HG03558 (cell line): ENCODE measurements around the gene ORM2.
"Not testable (repeated sequence)": the region's sequence is repeated elsewhere in the genome, so short reads cannot be mapped to it uniquely, and the experiment has no call there.

Experiments used
- ATAC-seq: cut with Tn5 transposase; IDR thresholded peaks from one replicate; pipeline ENCODE4 v1.9.1; 2021; ENCODE audit warnings: moderate number of reproducible peaks; ENCODE audit not compliant: unreplicated experiment; ENCODE audit errors: extremely low read depth

ORM2 gene

DNA sequence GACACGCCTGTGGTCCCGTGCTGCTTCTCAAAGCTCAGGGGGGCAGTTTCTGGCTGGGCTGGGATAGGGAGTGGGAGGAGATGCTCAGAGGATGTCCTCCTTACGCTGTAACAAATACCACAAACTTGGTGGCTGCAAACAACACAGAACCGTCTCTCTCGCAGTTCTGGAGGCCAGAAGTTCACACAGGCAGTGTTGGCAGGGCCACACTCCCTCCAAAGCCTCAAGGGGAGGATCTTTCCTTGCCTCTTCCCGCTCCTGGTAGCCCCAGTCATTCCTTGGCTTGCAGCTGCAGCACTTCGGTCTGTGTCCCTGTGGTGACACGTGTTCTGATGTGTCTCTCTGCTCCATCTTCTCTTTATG lies 17.2 kb upstream of the ORM2 start:
- ATAC-seq, result no peak

GRCh38 chr9:114313186-114313585 lies 16.5 kb upstream of the ORM2 start:
- ATAC-seq, result no peak

GRCh38 chr9:114314256-114314867 lies 15.3 kb upstream of the ORM2 start:
- ATAC-seq, result no peak

DNA sequence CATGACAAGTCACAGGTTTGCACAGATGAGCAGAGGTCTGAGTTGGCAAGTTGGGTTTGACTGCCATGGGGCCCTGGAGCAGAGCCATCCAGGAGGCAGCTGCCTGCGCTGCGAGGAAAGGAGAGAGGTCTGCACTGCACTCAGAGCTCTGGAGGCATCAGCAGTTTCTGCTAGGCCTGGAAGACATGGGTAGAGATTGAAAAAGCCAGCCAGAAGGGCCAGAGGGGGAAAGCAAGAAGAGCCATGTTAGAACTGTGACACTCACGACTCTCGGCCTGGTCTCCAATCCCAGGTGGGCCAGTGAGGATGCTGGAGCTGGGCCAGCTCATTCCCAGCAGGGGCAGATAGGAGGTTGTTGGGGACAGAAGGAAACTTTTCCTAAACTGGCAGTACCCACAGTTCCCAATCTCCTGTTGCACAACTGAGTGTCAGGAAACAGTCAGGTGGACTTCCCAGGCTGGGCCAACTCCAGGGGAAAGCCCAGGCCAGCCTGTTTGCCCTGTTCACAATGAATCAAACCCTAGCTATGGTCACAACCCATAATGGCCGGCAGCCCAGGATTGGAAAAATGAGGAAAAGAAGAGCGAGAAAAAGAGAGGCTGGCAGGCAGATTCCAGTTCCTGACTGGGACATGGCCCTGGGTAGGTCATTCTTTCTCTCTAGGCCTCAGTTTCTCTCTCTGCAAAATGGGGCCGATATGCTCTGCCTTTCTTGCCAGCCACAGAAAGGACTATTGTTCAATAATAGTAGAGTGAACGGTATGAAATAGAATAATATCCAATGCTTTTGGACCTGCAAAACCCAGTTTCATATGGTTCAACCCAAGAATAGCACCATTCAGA lies 14.6 kb upstream of the ORM2 start:
- no peak for ATAC-seq

GRCh38 chr9:114315723-114316363 lies 13.8 kb upstream of the ORM2 start:
- no peak for ATAC-seq

- ATAC-seq, result no peak
Observed at GRCh38 chr9:114316605-114317230, 13.0 kb upstream of the ORM2 start.

GRCh38 chr9:114317665-114318357 lies 11.9 kb upstream of the ORM2 start:
- no peak for ATAC-seq

DNA sequence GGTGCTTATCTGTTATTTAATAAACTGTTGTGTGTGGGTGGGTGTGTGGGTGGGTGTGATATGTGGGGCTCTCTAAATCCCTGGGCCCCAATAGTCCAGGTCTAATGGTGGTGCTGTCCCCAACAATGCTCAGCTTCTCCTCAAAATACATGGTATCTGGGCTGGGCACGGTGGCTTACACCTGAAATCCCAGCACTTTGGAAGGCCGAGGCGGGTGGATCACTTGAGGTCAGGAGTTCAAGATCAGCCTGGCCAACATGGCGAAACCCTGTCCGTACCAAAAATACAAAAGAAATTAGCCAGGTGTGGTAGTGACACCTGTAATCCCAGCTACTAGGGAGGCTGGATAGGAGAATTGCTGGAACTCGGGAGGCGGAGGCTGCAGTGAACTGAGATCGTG lies 11.3 kb upstream of the ORM2 start:
- no peak for ATAC-seq

DNA sequence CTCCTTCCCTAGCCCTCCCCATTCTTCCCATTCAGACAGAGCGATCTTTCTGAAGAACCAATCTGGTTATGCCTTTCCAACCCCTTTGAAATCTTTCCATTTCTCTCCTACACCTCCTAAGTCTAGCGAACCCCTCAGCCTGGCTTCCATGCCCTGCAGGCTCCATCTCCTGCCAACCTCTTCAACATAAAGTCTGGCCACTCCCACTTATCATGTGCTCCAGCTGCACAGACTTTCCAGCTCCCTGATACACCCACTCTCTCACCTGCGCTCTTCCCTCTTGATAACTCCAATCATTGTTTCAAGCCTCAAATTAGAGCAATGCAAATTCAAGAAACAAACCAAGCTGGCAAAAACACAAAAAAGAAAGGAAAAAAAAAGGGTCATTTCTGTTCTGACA lies 10.5 kb upstream of the ORM2 start:
- no peak for ATAC-seq

- ATAC-seq, result not testable (repeated sequence)
Observed at GRCh38 chr9:114320710-114321109, 9.0 kb upstream of the ORM2 start.

DNA sequence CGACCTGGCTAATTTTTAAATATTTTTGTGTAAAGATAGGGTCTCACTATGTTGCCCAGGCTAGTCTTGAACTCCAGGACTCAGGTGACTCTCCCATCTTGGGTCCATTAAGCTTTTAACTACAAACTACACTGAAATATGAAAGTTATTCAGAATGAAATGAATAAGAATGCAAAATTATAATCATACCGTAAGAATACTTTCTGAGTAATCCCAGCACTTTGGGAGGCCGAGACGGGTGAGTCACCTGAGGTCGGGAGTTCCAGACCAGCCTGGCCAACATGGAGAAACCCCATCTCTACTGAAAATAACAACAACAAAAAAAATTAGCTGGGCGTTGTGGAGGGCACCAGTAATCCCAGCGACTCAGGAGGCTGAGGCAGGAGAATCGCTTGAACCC lies 7.9 kb upstream of the ORM2 start:
- no peak for ATAC-seq

DNA sequence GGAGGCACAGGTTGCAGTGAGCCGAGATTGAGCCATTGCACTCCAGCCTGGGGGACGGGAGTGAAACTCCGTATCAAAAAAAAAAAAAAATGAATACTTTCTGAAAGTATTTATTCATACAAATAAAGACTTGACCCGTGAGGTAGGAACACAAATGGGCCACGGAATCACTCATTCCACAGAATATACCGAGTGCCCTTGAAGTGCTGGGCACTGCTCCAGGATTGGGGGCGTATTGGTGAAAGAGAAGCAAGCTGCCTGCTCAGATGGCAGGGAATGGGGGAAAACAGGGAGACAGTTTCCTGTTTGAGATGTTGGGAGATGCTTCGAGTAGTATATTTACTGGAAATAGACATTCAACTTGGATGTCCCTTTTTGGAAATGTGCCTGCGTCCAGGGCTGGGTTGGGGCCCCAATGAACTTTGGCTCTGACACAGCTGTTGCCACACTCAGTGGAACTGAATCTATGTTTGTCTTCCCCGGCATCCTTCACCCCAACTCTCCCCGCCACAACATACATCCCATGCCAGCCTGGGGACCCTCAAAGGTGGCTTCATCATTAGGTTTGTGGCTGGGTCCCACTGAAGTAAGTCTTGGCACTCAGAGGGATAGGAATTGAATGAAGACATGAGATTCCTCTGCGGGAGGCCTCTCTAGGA lies 7.4 kb upstream of the ORM2 start:
- not testable (repeated sequence) for ATAC-seq

DNA sequence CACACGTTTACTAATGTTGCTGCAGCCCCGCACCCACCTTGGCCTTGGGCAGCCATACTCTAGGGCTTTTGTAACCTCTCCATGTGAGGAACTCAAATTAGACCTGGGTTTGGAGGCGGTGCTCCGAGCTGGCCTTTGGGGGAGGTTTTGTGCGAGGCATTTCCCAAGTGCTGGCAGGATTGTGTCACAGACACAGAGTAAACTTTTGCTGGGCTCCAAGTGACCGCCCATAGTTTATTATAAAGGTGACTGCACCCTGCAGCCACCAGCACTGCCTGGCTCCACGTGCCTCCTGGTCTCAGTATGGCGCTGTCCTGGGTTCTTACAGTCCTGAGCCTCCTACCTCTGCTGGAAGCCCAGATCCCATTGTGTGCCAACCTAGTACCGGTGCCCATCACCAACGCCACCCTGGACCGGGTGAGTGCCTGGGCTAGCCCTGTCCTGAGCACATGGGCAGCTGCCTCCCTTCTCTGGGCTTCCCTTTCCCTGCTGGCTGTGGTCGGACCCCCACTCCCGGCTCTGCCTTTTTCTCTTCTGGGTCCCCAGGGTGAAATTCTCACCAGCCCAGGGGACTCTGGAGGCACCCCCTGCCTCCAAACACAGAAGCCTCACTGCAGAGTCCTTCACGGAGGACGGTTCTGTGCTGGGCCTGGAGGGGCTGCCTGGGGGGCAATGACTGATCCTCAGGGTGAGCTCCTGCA lies 6.7 kb upstream of the ORM2 start, which contains the start of gene ORM1:
Gene ORM1 (plus strand): TSS at position 268 of the 701 bp plus-strand sequence. CDS start 36 bp downstream, at position 304.
- ATAC-seq, result not testable (repeated sequence)

- ATAC-seq, result not testable (repeated sequence)
Observed at GRCh38 chr9:114323849-114324248, 5.8 kb upstream of the ORM2 start.

DNA sequence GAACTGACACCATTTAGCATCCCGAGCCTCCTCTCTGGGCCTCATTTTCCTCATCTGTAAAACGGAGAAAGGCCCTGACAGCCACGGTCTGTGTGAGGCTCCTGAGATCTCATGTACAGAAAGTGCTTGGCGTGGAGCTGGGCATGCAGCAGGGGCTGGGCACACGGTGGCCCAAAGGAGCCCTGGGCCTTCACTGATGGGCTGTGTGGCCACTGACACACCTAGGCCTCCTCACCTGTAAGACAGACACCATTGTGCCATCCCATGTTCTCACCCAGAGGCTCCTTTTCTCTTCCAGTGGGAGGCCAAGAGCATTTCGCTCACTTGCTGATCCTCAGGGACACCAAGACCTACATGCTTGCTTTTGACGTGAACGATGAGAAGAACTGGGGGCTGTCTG lies 5.2 kb upstream of the ORM2 start:
- no peak for ATAC-seq

DNA sequence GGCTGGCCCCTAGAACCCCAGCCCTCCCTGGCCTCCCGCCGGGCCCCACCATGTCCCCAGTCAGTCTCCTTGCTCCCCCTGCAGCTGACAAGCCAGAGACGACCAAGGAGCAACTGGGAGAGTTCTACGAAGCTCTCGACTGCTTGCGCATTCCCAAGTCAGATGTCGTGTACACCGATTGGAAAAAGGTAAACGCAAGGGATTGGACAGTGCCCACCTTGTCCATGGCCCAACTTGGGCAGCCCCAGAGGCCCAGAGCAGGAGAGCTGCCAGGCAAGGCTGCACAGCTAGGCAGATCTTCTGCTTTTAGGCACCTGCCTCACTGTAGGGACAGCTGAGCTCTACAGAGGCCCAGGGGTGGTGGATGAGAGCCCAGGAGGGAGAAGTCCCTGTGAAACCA lies 4.7 kb upstream of the ORM2 start:
- not testable (repeated sequence) for ATAC-seq

DNA sequence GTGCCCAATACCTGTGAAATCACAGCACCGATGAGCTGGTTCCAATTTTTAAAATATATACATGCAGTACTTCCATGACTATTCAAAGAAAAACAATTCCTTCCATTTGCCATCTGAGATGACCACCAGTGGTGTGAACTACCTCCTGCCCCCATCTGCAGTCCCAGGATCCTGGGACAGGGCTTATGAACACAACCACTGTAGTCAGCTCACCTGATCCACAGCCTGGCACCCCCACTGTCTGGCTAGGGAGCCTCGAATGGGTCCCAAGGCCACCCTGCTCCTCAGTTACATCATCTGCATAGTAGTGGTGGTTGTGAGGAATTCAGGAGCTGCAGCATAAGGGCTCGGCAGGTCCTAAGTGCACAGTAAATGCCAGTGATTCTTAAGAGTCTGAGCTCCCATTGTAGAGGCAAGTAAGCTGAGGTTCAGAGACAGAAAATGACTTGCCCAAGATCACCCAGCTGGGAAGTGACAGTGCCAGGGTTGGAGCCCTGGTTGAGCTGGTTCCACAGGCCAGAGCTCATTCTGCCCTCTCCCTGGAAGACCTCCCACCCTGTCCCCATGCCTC lies 3.9 kb upstream of the ORM2 start:
- not testable (repeated sequence) for ATAC-seq

DNA sequence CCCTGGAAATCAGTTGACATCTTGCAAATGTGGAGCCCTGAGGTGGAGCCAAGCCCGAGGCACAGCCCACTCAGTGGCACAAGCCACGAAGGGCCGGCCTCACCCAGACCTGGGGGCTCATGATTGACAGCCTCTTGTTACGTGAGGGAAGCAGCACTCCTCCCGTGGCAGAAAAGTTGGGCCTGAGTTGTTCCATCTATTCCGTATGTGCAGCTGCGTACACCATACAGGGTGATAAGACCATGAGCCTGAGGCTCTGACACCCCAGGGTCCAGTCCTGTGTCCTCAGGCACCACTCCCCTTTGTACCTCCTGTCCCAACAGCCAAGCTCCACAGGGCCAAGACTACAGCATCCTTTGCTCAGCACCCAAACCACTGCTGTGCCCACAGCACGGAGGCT lies 1.9 kb upstream of the ORM2 start:
- ATAC-seq, result no peak

DNA sequence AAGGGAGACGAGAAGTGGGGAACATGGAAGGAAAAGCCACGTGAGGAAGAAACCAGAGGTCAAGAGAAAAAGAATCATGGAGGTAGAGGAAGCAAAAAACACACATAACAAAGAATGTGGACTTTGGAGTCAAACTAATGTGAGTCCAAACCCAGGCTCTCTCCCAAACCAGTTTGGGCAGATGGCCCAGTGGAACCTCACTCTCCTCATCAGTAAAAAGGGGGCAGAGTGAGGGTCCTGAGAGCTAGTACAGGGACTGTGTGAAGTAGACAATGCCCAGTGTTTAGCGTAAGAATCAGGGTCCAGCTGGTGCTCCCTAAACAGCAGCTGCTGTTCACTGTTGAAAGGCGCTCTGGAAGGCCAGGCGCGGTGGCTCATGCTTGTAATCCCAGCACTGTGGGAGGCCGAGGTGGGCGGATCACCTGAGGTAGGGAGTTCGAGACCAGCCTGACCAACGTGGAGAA lies 1.3 kb upstream of the ORM2 start:
- ATAC-seq, result not testable (repeated sequence)
